NCI-H2081 (cell line): Measurements from ENCODE around the gene CDH13.

ENCODE experiments used
- DNase-seq, 2 experiments: peaks; one replicate each; lab custom pipeline; 2025; lab: John Stamatoyannopoulos, UW

The CDH13 gene

GRCh38 chr16:83187405-83187804, 560.6 kb downstream of the CDH13 start:
- no peak for DNase-seq

DNA sequence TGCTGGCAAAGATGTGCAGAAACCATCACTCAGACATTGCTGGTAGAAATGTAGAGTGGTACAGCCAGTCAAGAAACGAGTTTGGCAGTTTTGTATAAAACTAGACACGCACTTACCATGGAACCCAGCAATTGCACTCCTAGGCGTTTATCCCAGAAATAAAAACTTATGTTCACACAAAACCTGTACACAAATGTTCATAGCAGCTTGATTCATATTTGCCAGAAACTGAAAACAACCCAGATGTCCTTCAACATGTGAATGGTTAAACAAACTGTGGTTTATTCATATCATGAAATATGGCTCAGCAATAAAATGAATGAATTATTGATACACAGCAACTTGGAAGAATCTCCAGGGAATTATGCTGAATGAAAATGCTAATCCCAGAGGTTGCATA, 570.0 kb downstream of the CDH13 start:
- DNase-seq: no peak

GRCh38 chr16:83197450-83197849, 570.7 kb downstream of the CDH13 start:
- DNase-seq: no peak

GRCh38 chr16:83198977-83199376, 572.2 kb downstream of the CDH13 start:
- no peak for DNase-seq

DNA sequence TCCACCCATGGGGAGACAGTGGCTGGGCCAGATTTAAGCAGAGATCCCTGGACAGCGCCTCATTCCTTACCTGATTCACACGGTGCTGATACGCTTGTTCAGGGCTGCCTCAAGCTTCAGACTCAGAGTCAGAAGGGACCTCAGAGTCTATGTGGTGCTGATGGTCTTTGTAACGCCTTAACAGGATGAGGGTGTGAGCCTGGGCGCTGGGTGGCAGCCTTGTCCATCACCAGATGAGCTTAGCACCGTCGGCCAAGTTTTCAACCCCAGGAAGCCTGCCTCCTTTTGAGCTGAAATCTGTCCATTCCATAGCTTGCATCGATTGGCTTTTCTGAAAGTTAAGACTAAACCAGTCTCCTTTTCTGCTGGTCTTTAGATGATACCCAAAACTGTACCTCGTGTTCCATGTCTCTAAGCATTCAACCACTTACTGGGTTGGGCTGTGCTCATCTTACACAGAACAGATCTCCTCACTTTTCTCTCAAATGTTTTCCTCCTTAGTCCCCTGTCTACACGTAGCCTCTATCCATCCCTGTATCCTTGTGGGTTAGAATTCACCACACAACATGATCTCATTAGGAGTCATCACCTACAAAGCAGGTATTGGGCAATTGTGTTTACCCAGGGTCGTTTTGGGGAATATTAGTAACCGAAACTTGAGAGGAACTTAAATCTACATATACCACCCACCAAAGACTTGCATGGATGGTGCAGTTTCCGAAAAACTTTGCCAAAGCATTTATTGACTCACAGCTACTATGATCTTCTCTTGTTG, 573.4 kb downstream of the CDH13 start:
- no peak for DNase-seq

- no peak for DNase-seq
These were observed 575.0 kb downstream of the CDH13 start for GRCh38 chr16:83201748-83202147.

DNA sequence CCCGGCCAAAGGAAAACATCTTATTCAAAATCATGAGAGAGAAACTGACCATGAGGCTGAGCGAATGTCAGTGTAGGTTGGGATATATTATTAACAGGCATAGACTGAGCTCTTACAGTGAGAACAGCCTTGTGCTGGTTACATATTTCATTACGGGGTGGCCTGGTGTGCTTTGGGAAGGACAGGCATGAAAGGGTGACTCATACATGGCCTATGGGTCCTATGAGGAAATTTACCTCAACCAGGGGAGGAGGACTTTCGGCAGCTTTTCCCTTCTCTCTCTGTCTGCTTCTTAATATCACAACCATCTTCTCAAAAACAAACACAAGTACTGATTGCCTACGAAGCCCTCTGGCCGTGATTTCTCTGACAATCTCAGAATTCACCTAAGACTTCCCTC, 579.1 kb downstream of the CDH13 start:
- no peak for DNase-seq

DNA sequence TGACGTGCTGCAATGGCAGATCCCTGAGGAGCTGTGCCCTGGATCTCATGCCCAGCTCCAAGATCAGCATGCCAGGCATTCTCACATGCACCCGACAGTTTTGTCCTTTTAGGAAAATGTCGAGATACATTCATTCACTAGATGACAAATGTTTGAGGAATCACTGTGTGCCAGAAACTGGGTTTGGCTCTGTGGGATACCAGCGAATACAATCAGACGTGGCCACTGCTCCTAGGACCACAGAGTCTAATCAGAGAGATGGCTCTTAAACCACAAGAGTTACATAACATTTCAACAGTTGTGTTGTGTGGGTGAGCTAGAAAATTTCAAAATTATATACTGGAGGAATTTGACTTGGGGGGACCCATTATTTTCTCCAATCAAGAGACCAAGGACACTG, 579.7 kb downstream of the CDH13 start:
- DNase-seq: no peak

DNA sequence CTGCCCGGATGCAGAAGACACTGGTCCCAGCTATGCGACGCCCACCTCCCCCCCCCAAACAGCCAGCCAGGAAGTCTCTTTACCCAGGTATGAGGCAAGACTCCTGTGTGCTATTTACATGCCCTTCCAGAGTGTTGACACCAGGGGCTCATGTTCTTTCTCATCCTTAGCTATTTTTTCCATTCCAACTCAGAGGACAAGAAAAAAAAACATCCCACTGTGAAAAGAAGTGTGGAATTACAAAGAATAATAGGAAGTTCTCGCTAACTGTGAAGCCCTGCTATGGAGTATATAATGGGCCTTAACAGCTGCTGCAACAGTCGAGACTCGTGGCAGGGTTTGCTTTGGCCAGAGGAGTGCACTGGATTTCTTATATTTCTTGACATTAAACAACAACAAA, 584.9 kb downstream of the CDH13 start:
- DNase-seq: no peak

GRCh38 chr16:83212301-83212841, 585.6 kb downstream of the CDH13 start:
- no peak for DNase-seq

GRCh38 chr16:83214671-83215070, 587.9 kb downstream of the CDH13 start:
- DNase-seq: no peak

DNA sequence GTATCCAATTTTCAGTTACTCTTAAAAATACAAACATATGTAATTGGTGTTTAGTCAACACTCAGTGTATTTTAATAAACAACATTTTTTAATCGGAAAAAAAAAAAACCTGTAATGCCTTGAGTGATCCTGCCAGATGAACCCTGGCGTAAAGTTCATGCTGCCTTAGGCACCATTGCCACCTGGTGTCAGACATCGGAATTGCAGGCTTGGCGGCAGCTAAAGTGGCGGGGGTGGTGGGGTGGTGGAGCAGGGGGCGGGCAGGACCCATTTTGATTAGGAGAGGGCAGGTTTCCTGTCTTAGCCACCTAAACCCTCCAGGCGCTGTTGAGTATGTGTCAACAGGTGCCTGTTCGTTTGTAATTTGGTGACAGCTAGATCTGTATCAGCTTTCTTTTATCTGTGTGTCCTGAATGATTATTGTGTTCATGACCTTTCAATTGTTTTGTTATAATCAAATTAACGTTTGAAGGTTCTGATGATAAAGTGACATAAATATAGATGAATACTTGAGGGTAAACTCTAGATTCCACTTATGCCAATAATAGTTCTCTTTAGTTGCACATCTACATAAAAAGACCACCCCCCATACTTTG, 588.7 kb downstream of the CDH13 start:
- peak in 1 of 2 experiments; percentile 26 for DNase-seq

GRCh38 chr16:83219285-83219684, 592.5 kb downstream of the CDH13 start:
- no peak for DNase-seq

- no peak for DNase-seq
These were observed 593.3 kb downstream of the CDH13 start for GRCh38 chr16:83220066-83220465.

- no peak for DNase-seq
These were observed 597.9 kb downstream of the CDH13 start for GRCh38 chr16:83224642-83225041.

DNA sequence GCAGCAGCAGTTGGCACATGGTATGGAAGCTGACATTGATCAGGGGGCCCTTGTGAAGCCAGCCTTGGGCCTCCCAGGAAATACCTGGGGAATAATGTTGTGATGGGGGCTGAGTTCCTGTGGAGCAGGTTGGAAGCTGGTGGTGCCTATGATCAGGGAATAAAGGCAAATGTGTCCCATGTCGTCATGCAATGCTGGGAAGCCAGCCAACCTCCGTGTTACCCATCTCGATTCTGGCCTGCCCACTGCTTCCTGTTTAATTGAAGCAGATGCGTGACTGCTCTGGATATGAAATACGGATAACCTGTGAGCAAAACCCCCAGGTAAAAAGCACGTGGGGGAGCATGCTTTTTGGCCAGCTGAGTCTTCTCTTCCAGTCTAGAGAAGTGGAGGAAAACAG, 600.6 kb downstream of the CDH13 start:
- peak; percentile 40 to 74 for DNase-seq

- no peak for DNase-seq
These were observed 605.0 kb downstream of the CDH13 start for GRCh38 chr16:83231729-83232128.

GRCh38 chr16:83233153-83233552, 606.4 kb downstream of the CDH13 start:
- no peak for DNase-seq

DNA sequence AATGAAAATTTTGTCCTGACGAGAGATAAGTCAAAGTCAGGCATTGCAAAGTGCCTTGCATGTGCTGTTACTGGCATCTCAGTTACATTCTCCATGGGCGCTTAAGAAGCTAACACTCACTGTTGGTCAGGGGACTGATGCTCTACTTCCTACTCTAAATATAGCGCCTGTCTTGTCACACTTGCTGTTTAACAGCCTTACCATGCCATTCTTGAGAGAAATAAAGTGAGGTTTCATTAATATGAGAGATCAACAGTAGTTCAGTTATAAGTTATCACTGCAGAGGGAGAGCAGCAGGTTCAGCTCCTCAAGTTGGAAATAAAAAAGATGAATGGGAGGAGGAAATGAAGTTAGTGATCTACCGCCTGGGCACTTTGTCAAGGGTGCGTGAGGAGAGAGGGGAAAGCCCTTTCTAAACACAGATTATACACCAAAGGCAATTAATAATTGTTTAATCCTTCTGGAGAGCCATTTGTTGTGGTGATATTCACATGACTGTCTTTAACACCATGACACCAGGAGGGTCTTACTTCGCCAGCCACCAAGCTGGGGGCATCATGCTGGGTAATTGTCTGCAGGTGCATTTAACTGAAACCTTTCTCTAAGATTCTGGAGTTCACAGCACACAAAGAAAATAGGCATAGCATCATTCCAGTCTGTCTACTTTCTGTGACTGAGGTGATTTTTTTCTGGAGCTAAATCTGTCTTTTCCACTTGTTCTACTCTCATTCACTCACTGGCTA, 612.4 kb downstream of the CDH13 start:
- DNase-seq: peak in 1 of 2 experiments; percentile 58

GRCh38 chr16:83244057-83244456, 617.3 kb downstream of the CDH13 start:
- DNase-seq: peak in 1 of 2 experiments; percentile 54

- no peak for DNase-seq
These were observed 618.3 kb downstream of the CDH13 start for GRCh38 chr16:83245061-83245460.

DNA sequence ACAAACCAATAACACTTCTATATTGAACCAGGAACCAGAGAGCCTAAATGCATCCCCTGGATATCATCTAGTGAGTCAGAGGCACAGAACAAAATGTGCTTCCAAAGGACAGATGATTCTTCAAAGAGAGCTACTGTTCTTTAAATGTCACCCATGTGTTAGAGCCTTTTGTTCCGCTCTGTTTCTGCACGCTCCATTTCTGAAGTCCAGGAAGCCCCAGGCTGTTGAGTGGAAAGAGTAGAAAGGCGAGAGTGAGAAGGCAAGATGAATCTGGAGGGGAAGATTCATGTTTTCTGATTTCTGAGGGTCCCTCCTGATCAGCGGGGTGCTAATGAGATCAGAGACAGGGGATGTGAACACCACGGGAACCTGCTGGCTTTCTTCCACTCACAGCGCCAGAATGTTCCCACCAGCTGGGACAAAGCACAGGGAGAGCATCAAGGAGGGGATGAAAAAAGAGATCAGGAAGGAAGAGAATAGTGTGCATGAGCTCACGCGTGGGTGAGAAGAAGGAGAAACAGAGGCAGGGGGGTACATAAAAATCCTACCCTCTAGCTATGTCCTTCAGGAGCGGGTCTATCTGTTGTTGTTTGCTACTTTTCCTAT, 621.1 kb downstream of the CDH13 start:
- no peak for DNase-seq
